ENCODE results near the gene SLC9A1. TPM values are rescaled to one million over a fixed set of nuclear protein-coding genes. Genes with fewer than 3 reads are reported as not detected.
"Not testable (repeated sequence)": the region's sequence is repeated elsewhere in the genome, so short reads cannot be mapped to it uniquely, and the experiment has no call there.

Gene SLC9A1
- 14.9 and 16.7 TPM in 2 replicates for total RNA-seq (2014; rRNA removed)
- polyA plus RNA-seq (2012) = 27.3 TPM

GRCh38 chr1:27154991-27155781 lies at the start of gene SLC9A1:
Gene SLC9A1, minus strand, starts transcription at chr1:27155125. Its CDS starts 791 bp downstream, at chr1:27154334.
- peak; percentile 86 for DNase-seq (ENCODE audit: low read depth)

GRCh38 chr1:27203946-27204345 lies 49.0 kb upstream of the SLC9A1 start:
- DNase-seq (ENCODE audit: low read depth) = no peak

- no peak for DNase-seq (ENCODE audit: low read depth)
These were observed 46.4 kb upstream of the SLC9A1 start for GRCh38 chr1:27201295-27201694.

GRCh38 chr1:27193194-27193593 lies 38.3 kb upstream of the SLC9A1 start:
- DNase-seq (ENCODE audit: low read depth) = no peak

- DNase-seq (ENCODE audit: low read depth) = peak; percentile 7
These were observed 37.2 kb upstream of the SLC9A1 start for GRCh38 chr1:27192039-27192529.

- not testable (repeated sequence) for DNase-seq (ENCODE audit: low read depth)
These were observed 29.7 kb upstream of the SLC9A1 start for GRCh38 chr1:27184665-27185064.

- DNase-seq (ENCODE audit: low read depth) = no peak
These were observed 25.1 kb upstream of the SLC9A1 start for GRCh38 chr1:27179979-27180378.

- DNase-seq (ENCODE audit: low read depth) = no peak
These were observed 24.5 kb upstream of the SLC9A1 start for GRCh38 chr1:27179379-27179778.

GRCh38 chr1:27176954-27177353 lies 22.0 kb upstream of the SLC9A1 start:
- DNase-seq (ENCODE audit: low read depth) = no peak

- DNase-seq (ENCODE audit: low read depth) = no peak
These were observed 21.4 kb upstream of the SLC9A1 start for GRCh38 chr1:27176323-27176722.

GRCh38 chr1:27172992-27173391 lies 18.1 kb upstream of the SLC9A1 start:
- not testable (repeated sequence) for DNase-seq (ENCODE audit: low read depth)

- no peak for DNase-seq (ENCODE audit: low read depth)
These were observed 12.0 kb upstream of the SLC9A1 start for GRCh38 chr1:27166929-27167328.

- DNase-seq (ENCODE audit: low read depth) = no peak
These were observed 11.5 kb upstream of the SLC9A1 start for GRCh38 chr1:27166351-27166802.

- DNase-seq (ENCODE audit: low read depth) = no peak
These were observed 8.2 kb upstream of the SLC9A1 start for GRCh38 chr1:27163093-27163492.

GRCh38 chr1:27162090-27162489 lies 7.2 kb upstream of the SLC9A1 start:
- no peak for DNase-seq (ENCODE audit: low read depth)

- DNase-seq (ENCODE audit: low read depth) = no peak
These were observed 6.7 kb upstream of the SLC9A1 start for GRCh38 chr1:27161594-27161993.

- no peak for DNase-seq (ENCODE audit: low read depth)
These were observed 2.3 kb upstream of the SLC9A1 start for GRCh38 chr1:27157194-27157593.

- DNase-seq (ENCODE audit: low read depth) = no peak
These were observed 395 bp downstream of the SLC9A1 start for GRCh38 chr1:27154469-27154990.

GRCh38 chr1:27153927-27154358 lies 982 bp downstream of the SLC9A1 start:
- DNase-seq (ENCODE audit: low read depth) = no peak

- no peak for DNase-seq (ENCODE audit: low read depth)
These were observed 1.4 kb downstream of the SLC9A1 start for GRCh38 chr1:27153549-27153886.

- DNase-seq (ENCODE audit: low read depth) = no peak
These were observed 1.9 kb downstream of the SLC9A1 start for GRCh38 chr1:27152829-27153548.
